ENCODE measurements around the gene COL8A1.

- no peak for TF ChIP-seq SP1 (IDR thresholded peaks at IDR 0.05; ENCODE audit: low read depth)
- no peak for TF ChIP-seq EZH2 (IDR thresholded peaks at IDR 0.05)
- TF ChIP-seq, protein P1, sequence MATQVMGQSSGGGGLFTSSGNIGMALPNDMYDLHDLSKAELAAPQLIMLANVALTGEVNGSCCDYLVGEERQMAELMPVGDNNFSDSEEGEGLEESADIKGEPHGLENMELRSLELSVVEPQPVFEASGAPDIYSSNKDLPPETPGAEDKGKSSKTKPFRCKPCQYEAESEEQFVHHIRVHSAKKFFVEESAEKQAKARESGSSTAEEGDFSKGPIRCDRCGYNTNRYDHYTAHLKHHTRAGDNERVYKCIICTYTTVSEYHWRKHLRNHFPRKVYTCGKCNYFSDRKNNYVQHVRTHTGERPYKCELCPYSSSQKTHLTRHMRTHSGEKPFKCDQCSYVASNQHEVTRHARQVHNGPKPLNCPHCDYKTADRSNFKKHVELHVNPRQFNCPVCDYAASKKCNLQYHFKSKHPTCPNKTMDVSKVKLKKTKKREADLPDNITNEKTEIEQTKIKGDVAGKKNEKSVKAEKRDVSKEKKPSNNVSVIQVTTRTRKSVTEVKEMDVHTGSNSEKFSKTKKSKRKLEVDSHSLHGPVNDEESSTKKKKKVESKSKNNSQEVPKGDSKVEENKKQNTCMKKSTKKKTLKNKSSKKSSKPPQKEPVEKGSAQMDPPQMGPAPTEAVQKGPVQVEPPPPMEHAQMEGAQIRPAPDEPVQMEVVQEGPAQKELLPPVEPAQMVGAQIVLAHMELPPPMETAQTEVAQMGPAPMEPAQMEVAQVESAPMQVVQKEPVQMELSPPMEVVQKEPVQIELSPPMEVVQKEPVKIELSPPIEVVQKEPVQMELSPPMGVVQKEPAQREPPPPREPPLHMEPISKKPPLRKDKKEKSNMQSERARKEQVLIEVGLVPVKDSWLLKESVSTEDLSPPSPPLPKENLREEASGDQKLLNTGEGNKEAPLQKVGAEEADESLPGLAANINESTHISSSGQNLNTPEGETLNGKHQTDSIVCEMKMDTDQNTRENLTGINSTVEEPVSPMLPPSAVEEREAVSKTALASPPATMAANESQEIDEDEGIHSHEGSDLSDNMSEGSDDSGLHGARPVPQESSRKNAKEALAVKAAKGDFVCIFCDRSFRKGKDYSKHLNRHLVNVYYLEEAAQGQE (IDR thresholded peaks at IDR 0.05; ENCODE audit: low read depth): no peak
- TF ChIP-seq RAD21 (IDR thresholded peaks at IDR 0.05; ENCODE audit: low read depth): no peak
- TF ChIP-seq, protein P2, sequence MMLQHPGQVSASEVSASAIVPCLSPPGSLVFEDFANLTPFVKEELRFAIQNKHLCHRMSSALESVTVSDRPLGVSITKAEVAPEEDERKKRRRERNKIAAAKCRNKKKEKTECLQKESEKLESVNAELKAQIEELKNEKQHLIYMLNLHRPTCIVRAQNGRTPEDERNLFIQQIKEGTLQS (IDR thresholded peaks at IDR 0.05): no peak
- no peak for TF ChIP-seq POLR2AphosphoS5 (IDR thresholded peaks at IDR 0.05; ENCODE audit: low read depth, low read length)
- no peak for TF ChIP-seq YY1 (IDR thresholded peaks at IDR 0.05; ENCODE audit: extremely low read depth, insufficient replicate concordance, low read depth, low read length)
These were observed 199.3 kb downstream of the COL8A1 start for GRCh38 chr3:99837715-99838114.

Measured in HCT116 (cell line).